Measurements from ENCODE around the gene SCRT2.

DNA sequence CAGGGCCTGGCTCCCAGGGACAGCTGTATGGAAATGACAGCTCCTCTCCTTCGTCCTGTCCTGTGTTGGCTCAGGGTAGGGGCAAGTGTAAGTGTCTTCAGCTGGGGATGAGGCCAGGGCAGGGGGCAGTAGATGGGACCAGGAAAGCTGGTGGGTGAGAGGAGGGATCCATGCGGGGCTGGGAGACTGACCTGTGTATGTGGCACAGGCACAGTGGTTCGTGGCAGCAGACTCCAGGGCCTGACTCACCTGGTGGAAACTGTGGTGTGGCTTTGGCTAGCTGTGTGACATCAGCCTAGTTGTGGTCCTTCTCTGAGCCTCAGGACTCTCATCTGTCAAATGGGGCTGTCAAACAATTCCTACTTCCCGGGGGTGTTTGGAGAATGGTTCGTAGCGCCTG, 13.7 kb upstream of the SCRT2 start:
- TF ChIP-seq POLR2A (IDR thresholded peaks at IDR 0.05; ENCODE audit: low read depth, low read length) (no peak), TAF1 (IDR thresholded peaks at IDR 0.05; ENCODE audit: borderline replicate concordance, low read depth, low read length) (no peak)
